Natural killer cell (primary cell): ENCODE measurements around the gene HEXIM1. TPM values are rescaled to one million over a fixed set of nuclear protein-coding genes. Genes with fewer than 3 reads are reported as not detected.

ENCODE experiments used
- ATAC-seq, 3 donors: fragments of 150-1000 bp in 2 of 3; fragments of 200-7000 bp in 1 of 3; cut with Tn5 transposase; 1 replicate in 1 of 3; 2 replicates in 2 of 3; pipeline ENCODE4 v1.10.0; 2021; ENCODE audit warnings: mild to moderate bottlenecking in 2 of 3, moderate library complexity in 2 of 3
- DNase-seq, 2 donors: peaks; one replicate each; pipeline versions ENCODE4 v3.0.0 to v3.0.0-alpha.2; 2013 to 2021; ENCODE audit warnings: mixed read lengths in 1 of 2
- H3K27ac ChIP-seq: one replicate; pipeline ENCODE4 v1.5.1; 2013; ENCODE audit warnings: mild to moderate bottlenecking, low read length
- H3K27me3 ChIP-seq: one replicate; pipeline ENCODE4 v1.6.1; 2013; ENCODE audit warnings: low read length; ENCODE audit not compliant: control insufficient read depth, insufficient read depth
- H3K36me3 ChIP-seq: one replicate; pipeline ENCODE4 v1.6.1; 2013; ENCODE audit warnings: low read length; ENCODE audit not compliant: control insufficient read depth, insufficient read depth
- H3K4me1 ChIP-seq: one replicate; pipeline ENCODE4 v1.6.1; 2013; ENCODE audit warnings: low read length; ENCODE audit not compliant: control insufficient read depth, insufficient read depth
- H3K4me3 ChIP-seq: one replicate; pipeline ENCODE4 v1.5.1; 2013; ENCODE audit warnings: low read length
- H3K9me3 ChIP-seq: one replicate; pipeline ENCODE4 v1.6.1; 2013; ENCODE audit warnings: low read length; ENCODE audit not compliant: control insufficient read depth, insufficient read depth
- H3K27ac Mint-ChIP-seq, 2 donors: one replicate each; pipeline ENCODE4 v1.8.0; 2022; ENCODE audit warnings: mild to moderate bottlenecking in 2 of 2, mixed read lengths in 2 of 2, moderate library complexity in 1 of 2
- H3K27me3 Mint-ChIP-seq, 2 donors: one replicate each; pipeline ENCODE4 v1.8.0; 2022; ENCODE audit warnings: low read depth in 2 of 2, mixed read lengths in 2 of 2
- H3K36me3 Mint-ChIP-seq: one replicate; pipeline ENCODE4 v1.8.0; 2022; ENCODE audit warnings: mixed read lengths
- H3K4me1 Mint-ChIP-seq, 2 donors: one replicate each; pipeline ENCODE4 v1.8.0; 2022; ENCODE audit warnings: mixed read lengths in 2 of 2
- H3K4me3 Mint-ChIP-seq: one replicate; pipeline ENCODE4 v1.8.0; 2022; ENCODE audit warnings: mild to moderate bottlenecking, moderate library complexity, mixed read lengths
- H3K9me3 Mint-ChIP-seq, 2 donors: one replicate each; pipeline ENCODE4 v1.8.0; 2022; ENCODE audit warnings: mixed read lengths in 2 of 2
- WGBS: methylation state at CpG from one replicate; pipeline ENCODE4 v1.1.7; 2013; ENCODE audit warnings: missing lambda C conversion rate; ENCODE audit not compliant: insufficient coverage; 5-methylcytosine and 5-hydroxymethylcytosine counted together
- intact Hi-C: fragments of 100-400 bp; cut with micrococcal nuclease; formaldehyde crosslinking; loops from one replicate; pipeline ENCODE4 v1.14.2; 2022
- total RNA-seq, 4 donors: library from RNA; stranded (reverse); fragments of 120-200 nt in 1 of 4; gene quantifications; one replicate each; pipeline versions ENCODE4 v1.2.3 to v1.2.4, GENCODE V29; 2013 to 2022
- TF ChIP-seq, protein P1 (sequence below): fragments of 200-600 bp; IDR thresholded peaks from one replicate; pipeline ENCODE4 v1.8.0; 2022; ENCODE audit warnings: antibody characterized with exemption

Gene HEXIM1
- total RNA-seq, 3 donors from 2014 or later (not counting 1 experiment from before 2014, with no cell fraction given), result 64.9 to 80.7 (median 79.8) TPM

DNA sequence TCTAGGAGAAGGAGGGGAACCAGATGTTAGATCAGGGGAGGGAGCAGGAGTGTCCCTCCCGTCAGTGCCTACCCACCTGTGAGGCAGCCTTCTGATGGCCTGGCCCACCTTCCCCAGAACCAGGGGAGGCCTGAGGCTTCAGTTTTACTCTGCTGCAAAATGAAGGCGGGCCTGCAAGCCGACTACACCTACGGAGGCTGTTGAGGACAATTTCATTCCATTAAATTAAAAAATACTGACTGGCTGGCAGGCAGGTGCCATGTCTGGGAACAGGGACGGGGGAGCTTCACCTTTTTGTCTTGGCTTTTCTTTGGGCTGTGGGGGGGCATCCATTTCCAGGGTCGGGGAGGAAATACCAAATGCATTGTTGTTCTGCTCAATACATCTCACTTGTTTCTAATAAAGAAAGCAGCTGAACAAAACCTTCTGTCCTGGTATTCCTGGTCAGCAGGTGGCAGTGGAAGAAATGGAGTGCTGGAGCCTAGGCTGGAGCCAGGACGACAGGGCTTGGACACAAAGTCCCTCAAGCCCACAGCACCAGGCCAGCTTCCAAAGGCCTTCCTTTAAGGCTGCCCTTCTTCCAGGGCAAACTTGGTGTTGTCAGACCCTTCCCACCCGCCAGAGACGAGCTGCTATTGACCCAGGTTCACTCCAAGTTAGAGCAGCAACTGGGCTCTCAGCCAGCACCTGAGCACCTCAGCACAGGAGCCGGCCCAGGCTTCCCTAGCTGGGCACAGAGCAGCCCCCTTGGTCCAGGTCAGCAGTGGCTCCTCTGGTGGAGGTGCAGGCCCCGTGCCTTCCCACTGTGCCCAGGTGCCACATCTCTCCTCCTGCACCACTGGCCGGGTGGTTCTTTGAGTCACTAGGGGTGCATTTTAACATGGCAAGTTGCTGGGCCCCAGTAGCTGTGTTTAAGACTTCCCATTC is 39.4 kb upstream of the HEXIM1 start:
- H3K27ac ChIP-seq, result no peak overlapping the region
- H3K27me3 Mint-ChIP-seq, result no peaks in the 10 kb centered on the region
- WGBS, result 93% methylated on average over 11 of the region's 12 CpGs
- H3K27ac Mint-ChIP-seq, result peak overlapping the region in 1 of 2 donors; percentile 56
- H3K4me1 Mint-ChIP-seq, result peaks cover 0 to 6% of the 10 kb centered on the region in 2 donors
- H3K27me3 ChIP-seq, result no peaks in the 10 kb centered on the region
- TF ChIP-seq, protein P1, sequence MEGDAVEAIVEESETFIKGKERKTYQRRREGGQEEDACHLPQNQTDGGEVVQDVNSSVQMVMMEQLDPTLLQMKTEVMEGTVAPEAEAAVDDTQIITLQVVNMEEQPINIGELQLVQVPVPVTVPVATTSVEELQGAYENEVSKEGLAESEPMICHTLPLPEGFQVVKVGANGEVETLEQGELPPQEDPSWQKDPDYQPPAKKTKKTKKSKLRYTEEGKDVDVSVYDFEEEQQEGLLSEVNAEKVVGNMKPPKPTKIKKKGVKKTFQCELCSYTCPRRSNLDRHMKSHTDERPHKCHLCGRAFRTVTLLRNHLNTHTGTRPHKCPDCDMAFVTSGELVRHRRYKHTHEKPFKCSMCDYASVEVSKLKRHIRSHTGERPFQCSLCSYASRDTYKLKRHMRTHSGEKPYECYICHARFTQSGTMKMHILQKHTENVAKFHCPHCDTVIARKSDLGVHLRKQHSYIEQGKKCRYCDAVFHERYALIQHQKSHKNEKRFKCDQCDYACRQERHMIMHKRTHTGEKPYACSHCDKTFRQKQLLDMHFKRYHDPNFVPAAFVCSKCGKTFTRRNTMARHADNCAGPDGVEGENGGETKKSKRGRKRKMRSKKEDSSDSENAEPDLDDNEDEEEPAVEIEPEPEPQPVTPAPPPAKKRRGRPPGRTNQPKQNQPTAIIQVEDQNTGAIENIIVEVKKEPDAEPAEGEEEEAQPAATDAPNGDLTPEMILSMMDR, result no peak
- H3K9me3 ChIP-seq, result no peaks in the 10 kb centered on the region
- no peak overlapping the region for H3K4me3 Mint-ChIP-seq
- intact Hi-C loops, result no loop called here
- DNase-seq (no peak), ATAC-seq (no peak)
- no peak overlapping the region for H3K4me3 ChIP-seq
- H3K4me1 ChIP-seq, result no peaks in the 10 kb centered on the region
- peaks cover 34% of the 10 kb centered on the region for H3K36me3 ChIP-seq
- no peaks in the 10 kb centered on the region for H3K36me3 Mint-ChIP-seq
- H3K9me3 Mint-ChIP-seq, result no peaks in the 10 kb centered on the region

- ATAC-seq, result no peak
- intact Hi-C loops, result no loop called here
- H3K27me3 ChIP-seq, result no peaks in the 10 kb centered on the region
- no peak overlapping the region for H3K4me3 ChIP-seq
- Mint-ChIP-seq H3K4me1 (peaks cover 0 to 6% of the 10 kb centered on the region in 2 donors), H3K36me3 (no peaks in the 10 kb centered on the region), H3K9me3 (no peaks in the 10 kb centered on the region), H3K27ac (no peak overlapping the region), H3K27me3 (no peaks in the 10 kb centered on the region), H3K4me3 (no peak overlapping the region)
- H3K9me3 ChIP-seq, result no peaks in the 10 kb centered on the region
- DNase-seq, result no peak
- peaks cover 14% of the 10 kb centered on the region for H3K36me3 ChIP-seq
- H3K4me1 ChIP-seq, result no peaks in the 10 kb centered on the region
- 94% methylated on average over 16 of the region's 16 CpGs for WGBS
- H3K27ac ChIP-seq, result no peak overlapping the region
- TF ChIP-seq, protein P1, result no peak
Observed at GRCh38 chr17:45110676-45111611, 37.3 kb upstream of the HEXIM1 start.

- Mint-ChIP-seq H3K4me1 (peaks cover 0 to under 1% of the 10 kb centered on the region in 2 donors), H3K27ac (no peak overlapping the region), H3K9me3 (no peaks in the 10 kb centered on the region), H3K36me3 (no peaks in the 10 kb centered on the region), H3K4me3 (no peak overlapping the region), H3K27me3 (no peaks in the 10 kb centered on the region)
- WGBS, result 62% methylated on average over 11 of the region's 11 CpGs
- H3K27ac ChIP-seq, result no peak overlapping the region
- H3K4me1 ChIP-seq, result no peaks in the 10 kb centered on the region
- no peak for ATAC-seq
- H3K9me3 ChIP-seq, result no peaks in the 10 kb centered on the region
- intact Hi-C loops, result no loop called here
- no peak overlapping the region for H3K4me3 ChIP-seq
- H3K27me3 ChIP-seq, result no peaks in the 10 kb centered on the region
- TF ChIP-seq, protein P1, result no peak
- no peak for DNase-seq
- peaks cover 6% of the 10 kb centered on the region for H3K36me3 ChIP-seq
Observed at GRCh38 chr17:45111850-45112249, 36.4 kb upstream of the HEXIM1 start.
